ENCODE data around the gene UNC93B1. TPM values are rescaled to one million over a fixed set of nuclear protein-coding genes. Genes with fewer than 3 reads are reported as not detected.
"Not testable (repeated sequence)": the region's sequence is repeated elsewhere in the genome, so short reads cannot be mapped to it uniquely, and the experiment has no call there.

The UNC93B1 gene
- total RNA-seq, 3 donors from 2014 or later, result 30.1 to 47.5 (median 46.8) TPM

DNA sequence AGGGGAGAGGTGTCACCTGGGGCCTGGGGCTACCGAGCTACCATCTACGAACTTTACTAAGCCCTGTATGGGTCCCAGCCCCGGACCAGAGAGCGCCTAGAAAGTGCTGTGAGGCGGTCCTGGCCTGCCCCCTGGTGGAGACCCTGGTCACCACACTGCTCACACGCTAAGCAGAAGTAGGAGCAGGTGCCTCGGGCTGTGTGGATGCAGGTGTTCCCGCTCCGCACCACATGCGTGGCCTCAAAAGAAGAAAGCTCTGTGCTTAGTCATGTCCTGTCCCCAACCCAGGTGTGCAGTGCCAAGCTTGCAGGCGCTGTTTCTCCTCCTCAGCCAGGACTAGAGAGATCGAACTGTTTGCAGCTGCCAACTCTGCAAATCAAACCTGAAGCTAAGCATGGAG lies 10.1 kb downstream of the UNC93B1 start:
- H3K36me3 ChIP-seq (ENCODE audit: low read depth); H3K9me3 ChIP-seq; intact Hi-C loops (cut with DNase I, micrococcal nuclease); ATAC-seq; H3K4me3 ChIP-seq: not testable (repeated sequence)
- H3K4me1 ChIP-seq (ENCODE audit: low read depth), result peaks cover 11% of the 10 kb centered on the region
- peak; percentile 58 to 75 (median 73) for DNase-seq
- TF ChIP-seq, protein P1, sequence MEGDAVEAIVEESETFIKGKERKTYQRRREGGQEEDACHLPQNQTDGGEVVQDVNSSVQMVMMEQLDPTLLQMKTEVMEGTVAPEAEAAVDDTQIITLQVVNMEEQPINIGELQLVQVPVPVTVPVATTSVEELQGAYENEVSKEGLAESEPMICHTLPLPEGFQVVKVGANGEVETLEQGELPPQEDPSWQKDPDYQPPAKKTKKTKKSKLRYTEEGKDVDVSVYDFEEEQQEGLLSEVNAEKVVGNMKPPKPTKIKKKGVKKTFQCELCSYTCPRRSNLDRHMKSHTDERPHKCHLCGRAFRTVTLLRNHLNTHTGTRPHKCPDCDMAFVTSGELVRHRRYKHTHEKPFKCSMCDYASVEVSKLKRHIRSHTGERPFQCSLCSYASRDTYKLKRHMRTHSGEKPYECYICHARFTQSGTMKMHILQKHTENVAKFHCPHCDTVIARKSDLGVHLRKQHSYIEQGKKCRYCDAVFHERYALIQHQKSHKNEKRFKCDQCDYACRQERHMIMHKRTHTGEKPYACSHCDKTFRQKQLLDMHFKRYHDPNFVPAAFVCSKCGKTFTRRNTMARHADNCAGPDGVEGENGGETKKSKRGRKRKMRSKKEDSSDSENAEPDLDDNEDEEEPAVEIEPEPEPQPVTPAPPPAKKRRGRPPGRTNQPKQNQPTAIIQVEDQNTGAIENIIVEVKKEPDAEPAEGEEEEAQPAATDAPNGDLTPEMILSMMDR (IDR thresholded peaks at IDR 0.05), result peak; percentile 58

DNA sequence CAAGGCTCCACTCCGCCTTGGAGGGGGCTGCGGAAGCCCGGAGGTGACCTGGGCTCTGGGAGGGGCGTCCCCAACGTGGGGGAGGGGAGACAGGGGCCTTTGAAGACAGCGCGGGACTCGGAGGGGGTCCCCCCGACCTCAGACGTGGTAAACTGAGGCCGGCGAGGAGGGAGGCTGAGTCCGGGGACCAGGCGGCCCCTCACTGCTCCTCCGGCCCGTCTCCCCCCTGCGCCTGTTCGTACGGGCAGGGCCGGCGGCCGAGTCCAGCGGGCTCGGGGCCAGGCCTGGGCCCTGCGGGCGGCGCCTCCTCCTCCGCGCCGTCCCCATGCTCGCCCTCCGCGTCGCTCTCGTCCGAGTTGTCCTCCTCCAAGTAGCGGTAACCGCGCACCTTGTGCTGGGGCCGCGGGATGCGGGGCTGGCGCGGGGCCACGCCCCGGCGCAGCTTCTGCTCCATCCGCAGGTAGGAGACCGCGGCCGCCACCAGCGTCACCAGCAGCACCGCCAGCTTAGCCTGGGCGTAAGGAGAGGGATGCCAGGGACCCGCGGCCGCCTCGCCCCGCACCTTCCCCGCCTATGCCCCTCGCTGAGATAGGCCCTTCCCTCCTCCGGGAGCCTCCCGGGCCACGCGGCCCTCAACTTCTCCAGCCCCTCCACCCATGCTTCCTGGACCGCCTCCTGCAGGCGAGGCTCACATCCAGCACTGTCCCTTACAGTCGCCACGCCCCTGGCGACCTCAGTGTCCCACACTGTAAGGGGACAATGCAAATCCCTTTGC lies 12.4 kb downstream of the UNC93B1 start:
- H3K4me3 ChIP-seq; DNase-seq; ATAC-seq; H3K9me3 ChIP-seq; H3K36me3 ChIP-seq (ENCODE audit: low read depth); H3K4me1 ChIP-seq (ENCODE audit: low read depth); intact Hi-C loops (cut with DNase I, micrococcal nuclease): not testable (repeated sequence)

DNA sequence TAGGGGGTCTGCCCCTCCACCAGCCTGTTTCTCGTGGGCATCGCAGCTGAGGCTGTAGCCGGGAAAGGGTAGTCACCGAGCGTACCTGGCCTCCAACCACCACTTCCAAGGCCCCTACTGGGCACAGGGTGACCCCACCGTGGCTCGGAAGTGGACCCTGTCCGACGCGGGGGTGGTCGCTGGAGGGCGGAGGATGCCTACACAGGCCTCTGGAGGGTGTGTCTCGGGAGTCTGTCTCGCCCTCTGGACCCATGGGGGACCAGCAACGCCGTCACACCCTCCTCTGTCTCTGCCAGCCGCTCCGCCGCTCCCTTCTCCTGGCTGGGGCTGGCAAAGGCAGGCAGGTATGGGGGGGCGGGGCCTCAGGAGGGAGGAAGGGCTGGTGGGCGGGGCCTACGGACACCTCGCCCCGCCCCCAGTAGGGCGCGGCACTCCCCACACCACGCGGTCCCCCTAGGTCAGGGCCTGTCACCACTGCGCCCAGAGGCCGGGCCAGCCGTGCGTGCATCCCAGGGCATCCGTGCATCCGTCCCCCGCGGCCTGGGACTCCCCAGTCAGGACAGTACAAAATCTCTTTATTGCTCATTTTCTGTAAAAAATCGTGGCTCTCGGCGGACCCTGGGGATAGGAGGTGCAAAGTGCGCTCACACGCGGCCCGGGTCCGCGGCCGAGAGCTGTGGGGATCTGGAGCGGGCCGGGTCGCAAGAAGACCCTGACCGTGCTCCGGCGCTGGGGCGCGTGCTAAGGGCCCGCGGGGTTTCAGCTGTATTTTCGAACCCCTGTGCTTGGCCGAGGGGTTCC lies 13.2 kb downstream of the UNC93B1 start:
- H3K36me3 ChIP-seq (ENCODE audit: low read depth); H3K4me3 ChIP-seq; H3K9me3 ChIP-seq; H3K4me1 ChIP-seq (ENCODE audit: low read depth); intact Hi-C loops (cut with DNase I, micrococcal nuclease): not testable (repeated sequence)
- DNase-seq (peak in 2 of 3 donors; percentile 58 to 67), ATAC-seq (peak; percentile 56)

DNA sequence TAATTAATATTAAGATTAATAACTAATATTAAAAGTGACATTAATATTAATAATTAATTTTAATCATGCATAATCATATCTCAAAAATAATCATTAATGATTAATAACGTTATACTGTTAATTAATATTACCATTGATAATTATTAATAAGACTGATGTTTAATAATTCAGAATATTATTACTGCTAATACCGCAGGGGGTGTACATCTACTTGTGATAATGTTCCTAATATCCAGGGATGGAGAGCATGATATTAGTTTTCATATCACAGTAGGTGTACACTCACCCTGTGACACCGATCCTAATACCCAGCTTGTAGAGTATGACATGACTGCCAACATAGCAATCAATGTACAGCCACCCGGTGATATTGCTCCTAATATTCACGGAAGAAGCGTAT lies 18.6 kb downstream of the UNC93B1 start:
- DNase-seq; H3K36me3 ChIP-seq (ENCODE audit: low read depth); H3K4me3 ChIP-seq; ATAC-seq; H3K9me3 ChIP-seq; H3K4me1 ChIP-seq (ENCODE audit: low read depth); intact Hi-C loops (cut with DNase I, micrococcal nuclease): not testable (repeated sequence)

DNA sequence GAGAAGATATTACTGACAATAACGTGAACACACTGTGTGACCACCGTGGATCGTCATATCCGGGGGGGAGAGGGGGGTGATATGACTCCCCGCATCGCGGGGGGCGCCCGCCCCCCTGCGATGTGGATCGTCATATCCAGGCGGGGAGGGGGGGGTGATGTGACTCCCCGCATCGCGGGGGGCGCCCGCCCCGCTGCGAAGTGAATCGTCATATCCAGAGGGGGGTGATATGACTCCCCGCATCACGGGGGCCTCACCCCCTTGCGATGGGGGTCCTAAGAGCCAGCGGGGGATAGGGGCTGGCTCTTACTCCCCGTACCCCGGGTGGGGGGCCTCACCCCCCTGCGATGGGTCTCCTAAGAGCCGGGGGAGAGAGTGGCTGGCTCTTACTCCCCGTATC lies 19.9 kb downstream of the UNC93B1 start:
- Histone ChIP-seq H3K9me3 (no peaks in the 10 kb centered on the region), H3K4me3 (no peak overlapping the region), H3K36me3 (ENCODE audit: low read depth) (no peaks in the 10 kb centered on the region), H3K4me1 (ENCODE audit: low read depth) (peaks cover 2% of the 10 kb centered on the region)
- DNase-seq (no peak), ATAC-seq (no peak)
- intact Hi-C loops (cut with DNase I, micrococcal nuclease), result no loop called here
- TF ChIP-seq, protein P1 (IDR thresholded peaks at IDR 0.05), result no peak

DNA sequence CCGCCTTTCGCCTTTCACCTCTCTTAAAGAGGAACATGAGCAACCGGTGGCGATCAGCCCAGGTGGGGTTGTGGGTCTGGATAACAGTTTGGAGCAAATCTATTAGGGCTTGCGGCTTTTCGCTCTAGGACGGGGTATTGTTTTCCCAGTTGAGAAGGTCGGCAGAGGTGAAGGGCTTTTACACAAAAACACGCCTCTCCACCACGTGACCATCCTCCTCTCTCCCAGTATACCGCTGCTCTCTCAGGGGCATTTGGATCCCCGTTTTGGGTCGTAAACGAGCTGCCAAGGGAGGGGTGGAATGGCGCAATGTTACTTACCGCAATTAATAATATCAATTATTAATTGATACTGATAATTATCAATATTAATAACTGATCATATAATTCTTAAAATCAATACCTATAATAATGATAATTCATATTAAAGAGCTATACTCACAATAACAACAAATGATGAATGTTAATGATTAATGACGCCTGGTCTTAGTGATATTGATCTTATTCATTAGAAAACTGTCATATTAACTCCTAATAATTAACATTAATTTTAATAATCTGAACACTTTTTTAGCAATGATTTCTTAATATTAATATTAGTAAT lies 21.5 kb downstream of the UNC93B1 start:
- H3K4me3 ChIP-seq; H3K36me3 ChIP-seq (ENCODE audit: low read depth); H3K4me1 ChIP-seq (ENCODE audit: low read depth); DNase-seq; ATAC-seq; H3K9me3 ChIP-seq; intact Hi-C loops (cut with DNase I, micrococcal nuclease): not testable (repeated sequence)

DNA sequence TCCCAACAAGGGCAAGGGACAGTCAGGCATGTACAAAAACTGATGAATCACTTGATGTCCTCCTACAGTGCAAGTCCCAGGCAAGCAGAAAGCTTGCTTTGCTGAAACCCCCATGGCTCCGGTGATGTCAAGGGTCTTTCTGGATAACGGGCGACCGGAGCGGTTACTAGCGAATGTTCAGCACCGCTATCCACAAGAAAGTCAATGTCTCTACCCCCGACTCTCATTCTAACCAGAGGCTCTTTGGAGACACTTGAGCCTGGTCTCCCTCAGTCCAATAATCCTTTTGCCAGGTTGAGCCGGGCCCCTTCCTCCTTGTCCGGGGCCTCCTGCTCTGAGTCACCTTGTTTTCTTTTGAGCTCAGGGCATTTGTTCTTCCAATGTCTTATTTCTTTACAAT lies 22.7 kb downstream of the UNC93B1 start:
- ATAC-seq; intact Hi-C loops (cut with DNase I, micrococcal nuclease); H3K9me3 ChIP-seq; H3K36me3 ChIP-seq (ENCODE audit: low read depth); H3K4me3 ChIP-seq; H3K4me1 ChIP-seq (ENCODE audit: low read depth); DNase-seq: not testable (repeated sequence)

DNA sequence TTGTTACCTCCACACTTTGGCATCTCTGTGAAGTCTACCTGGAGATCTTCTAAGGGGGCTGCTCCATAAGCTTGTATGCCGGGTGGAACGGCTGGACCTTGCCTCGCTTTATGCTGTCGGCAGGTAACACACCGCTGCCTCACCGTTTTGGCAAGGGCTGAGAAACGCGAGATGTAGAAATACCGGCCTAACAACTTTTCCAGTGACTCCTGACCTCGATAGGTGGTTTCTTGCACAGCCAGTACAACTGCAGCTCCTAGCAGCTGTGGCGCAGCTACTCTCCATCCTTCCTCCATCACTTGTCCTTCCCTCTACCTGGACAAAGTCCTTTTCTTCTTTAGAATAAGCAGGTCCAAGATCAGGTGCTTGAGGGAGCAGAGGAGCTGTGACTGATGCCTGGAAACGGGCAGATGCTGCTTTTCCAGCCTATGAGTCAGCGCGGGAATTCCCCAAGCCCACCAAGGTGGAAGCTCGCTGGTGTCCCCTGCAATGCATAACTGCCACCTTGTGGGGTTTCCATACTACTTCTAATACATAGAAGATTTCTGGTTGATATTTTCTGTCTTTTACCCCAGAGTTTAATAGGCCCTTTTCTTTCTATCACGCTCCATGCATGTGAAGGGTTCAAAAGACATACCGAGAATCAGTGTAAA lies 25.0 kb downstream of the UNC93B1 start:
- DNase-seq (peak in 2 of 3 donors; percentile 64 to 82), ATAC-seq (peak; percentile 56)
- intact Hi-C loops (cut with DNase I, micrococcal nuclease); H3K36me3 ChIP-seq (ENCODE audit: low read depth); H3K4me3 ChIP-seq; H3K9me3 ChIP-seq; H3K4me1 ChIP-seq (ENCODE audit: low read depth): not testable (repeated sequence)

DNA sequence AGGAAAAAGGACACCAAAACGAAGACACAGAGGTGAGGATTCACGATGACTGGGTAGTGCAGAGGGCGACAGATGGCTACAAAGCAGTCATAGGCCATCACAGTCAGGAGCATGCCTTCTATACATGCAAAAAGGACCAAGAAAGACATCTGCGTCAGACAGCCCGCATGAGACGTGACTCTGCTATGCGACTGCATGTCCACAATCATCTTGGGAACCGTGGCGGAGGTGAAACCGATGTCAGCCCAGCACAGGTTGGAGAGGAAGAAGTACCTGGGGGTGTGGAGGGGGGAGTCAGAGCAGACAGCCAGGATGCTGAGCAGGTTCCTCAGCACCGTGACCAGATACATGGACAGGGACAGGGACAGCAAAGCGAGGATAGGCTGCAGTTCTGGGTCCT lies 29.2 kb downstream of the UNC93B1 start:
- intact Hi-C loops (cut with DNase I, micrococcal nuclease); ATAC-seq; DNase-seq: not testable (repeated sequence)

DNA sequence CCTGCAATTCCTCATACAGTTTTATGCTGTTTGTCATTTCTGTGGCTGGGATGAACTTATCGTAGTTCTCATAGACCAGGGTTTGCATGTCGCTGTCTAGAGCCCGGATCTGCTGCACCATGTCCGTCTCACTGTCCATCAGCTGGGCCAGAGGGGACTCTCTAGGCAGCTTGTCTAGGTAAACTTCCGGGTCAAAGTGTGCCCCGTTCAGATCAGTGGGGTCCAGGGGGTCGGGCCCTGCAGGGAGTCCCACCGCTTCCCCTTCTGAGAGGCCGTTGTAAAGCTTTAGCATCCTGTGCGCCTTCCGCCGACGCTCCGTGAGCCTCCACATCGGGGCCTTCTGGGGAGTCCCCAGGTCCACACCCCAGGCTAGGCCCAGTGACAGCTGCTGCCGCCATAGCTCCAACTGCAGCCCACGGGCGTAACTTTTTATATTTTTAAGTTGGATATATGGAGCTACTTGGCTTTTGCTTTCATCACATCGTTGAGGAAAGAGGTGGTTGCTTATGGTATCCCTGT lies 38.0 kb downstream of the UNC93B1 start:
- H3K4me1 ChIP-seq (ENCODE audit: low read depth); intact Hi-C loops (cut with DNase I, micrococcal nuclease); H3K4me3 ChIP-seq; H3K36me3 ChIP-seq (ENCODE audit: low read depth); H3K9me3 ChIP-seq; DNase-seq; ATAC-seq: not testable (repeated sequence)

More for the DNA sequence above, 29.2 kb downstream of the UNC93B1 start:
- H3K9me3 ChIP-seq; H3K36me3 ChIP-seq (ENCODE audit: low read depth); H3K4me3 ChIP-seq; H3K4me1 ChIP-seq (ENCODE audit: low read depth): not testable (repeated sequence)

DNA sequence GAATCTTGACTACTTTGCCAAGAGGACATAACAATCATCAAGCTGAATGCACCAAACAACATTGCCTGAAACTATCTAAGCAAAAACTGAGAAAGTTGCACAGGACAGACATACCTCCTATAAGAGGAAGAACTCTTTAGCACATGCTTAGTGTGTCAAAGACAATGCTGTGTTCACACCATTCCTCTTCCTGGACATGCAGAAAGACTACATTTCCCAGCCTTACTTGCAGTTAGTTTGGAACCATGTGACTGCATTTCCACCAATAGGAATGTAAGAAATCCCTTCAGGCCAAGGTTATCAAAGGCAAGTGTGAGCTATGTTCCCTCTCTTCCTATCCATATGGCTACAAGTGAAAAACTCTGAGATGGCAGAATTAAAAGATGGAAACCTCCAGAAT lies 39.2 kb downstream of the UNC93B1 start:
- intact Hi-C loops (cut with DNase I, micrococcal nuclease); H3K4me1 ChIP-seq (ENCODE audit: low read depth); H3K4me3 ChIP-seq; H3K36me3 ChIP-seq (ENCODE audit: low read depth); ATAC-seq; DNase-seq; H3K9me3 ChIP-seq: not testable (repeated sequence)

Measured in mucosa of descending colon (tissue), 3 donors.